ENCODE data around the gene PIGV.

The PIGV gene

DNA sequence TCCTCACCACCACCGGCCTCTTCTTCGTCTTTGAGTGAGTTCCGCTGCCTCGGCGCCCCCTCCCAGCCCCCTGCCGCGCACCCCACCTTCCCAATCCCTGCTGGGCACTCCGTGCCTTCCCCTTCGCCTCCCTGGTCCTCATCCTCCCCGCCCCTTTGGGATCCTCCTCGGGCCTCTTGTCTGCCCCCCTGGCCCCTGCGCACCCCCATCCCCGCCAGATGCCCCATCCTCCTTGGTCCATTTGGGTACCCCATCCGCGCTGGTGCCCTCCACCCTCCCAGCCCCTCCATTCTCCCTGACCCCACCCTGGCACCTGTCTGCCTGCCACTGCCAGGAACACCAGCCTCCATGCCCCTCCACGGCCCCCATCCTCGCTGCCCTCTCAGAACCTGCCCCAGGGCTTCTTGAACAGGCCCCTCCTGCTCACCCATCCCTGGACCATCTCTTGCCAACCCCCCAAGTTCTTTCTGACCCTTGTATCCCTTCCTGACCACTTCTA lies 39.4 kb downstream of the PIGV start:
- H3K27ac ChIP-seq = peak overlapping the region; percentile 71
- TF ChIP-seq ZFX (IDR thresholded peaks at IDR 0.05; ENCODE audit: borderline replicate concordance) = no peak
- TF ChIP-seq, protein P1, sequence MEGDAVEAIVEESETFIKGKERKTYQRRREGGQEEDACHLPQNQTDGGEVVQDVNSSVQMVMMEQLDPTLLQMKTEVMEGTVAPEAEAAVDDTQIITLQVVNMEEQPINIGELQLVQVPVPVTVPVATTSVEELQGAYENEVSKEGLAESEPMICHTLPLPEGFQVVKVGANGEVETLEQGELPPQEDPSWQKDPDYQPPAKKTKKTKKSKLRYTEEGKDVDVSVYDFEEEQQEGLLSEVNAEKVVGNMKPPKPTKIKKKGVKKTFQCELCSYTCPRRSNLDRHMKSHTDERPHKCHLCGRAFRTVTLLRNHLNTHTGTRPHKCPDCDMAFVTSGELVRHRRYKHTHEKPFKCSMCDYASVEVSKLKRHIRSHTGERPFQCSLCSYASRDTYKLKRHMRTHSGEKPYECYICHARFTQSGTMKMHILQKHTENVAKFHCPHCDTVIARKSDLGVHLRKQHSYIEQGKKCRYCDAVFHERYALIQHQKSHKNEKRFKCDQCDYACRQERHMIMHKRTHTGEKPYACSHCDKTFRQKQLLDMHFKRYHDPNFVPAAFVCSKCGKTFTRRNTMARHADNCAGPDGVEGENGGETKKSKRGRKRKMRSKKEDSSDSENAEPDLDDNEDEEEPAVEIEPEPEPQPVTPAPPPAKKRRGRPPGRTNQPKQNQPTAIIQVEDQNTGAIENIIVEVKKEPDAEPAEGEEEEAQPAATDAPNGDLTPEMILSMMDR (IDR thresholded peaks at IDR 0.05) = no peak

DNA sequence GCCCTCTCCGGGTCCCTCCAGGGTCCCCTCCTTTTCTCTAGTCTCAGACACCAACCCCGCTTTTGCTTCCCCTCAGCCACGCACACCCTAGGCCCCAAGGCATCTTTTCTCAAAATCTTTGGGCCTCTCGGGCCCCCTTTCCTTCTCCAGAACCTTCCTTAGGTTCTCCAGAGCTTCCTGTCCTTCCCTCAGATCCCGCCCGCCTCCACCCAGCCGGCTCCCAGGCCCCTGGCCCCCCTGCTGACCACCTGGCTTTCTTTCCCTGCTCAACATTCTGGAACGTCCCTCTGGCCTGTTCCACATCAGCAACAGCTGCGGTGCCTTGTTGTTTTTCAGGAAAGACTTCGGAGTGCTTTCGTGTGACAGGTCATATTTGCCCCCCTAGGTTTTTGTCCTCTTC lies 39.9 kb downstream of the PIGV start:
- no peak for TF ChIP-seq ZFX (IDR thresholded peaks at IDR 0.05; ENCODE audit: borderline replicate concordance)
- TF ChIP-seq, protein P1 (IDR thresholded peaks at IDR 0.05) = no peak
- peak overlapping the region; percentile 71; the same call in 1 of the 2 replicates for H3K27ac ChIP-seq

DNA sequence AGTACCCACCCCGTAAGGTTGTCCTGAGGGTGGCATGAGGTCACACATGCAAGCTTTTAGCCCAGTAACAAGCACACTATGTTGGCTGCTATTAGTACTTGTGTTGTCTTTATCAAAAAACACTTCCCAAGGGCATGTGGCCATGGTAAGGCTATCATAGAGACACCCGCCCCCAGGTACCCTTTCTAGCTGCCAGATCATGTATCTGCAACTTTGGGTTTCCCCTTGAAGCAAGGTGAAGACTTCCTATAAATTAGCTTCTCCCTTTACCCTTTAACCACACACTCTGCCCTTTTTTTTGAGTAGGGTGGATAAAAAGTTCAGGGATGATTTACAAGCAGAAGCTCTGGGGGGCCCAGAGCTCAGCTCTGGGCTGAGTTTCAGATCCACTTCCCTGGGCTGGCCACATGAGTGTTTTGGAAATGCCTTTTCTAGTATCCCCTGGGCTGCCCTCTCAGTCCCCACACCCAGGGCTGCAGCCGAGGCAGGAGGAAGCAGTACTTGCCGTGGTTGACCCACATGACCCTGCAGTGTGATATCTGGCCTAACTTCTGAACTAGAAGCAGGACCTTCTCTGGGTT lies 40.8 kb downstream of the PIGV start:
- TF ChIP-seq, protein P1 (IDR thresholded peaks at IDR 0.05) = no peak
- TF ChIP-seq ZFX (IDR thresholded peaks at IDR 0.05; ENCODE audit: borderline replicate concordance) = no peak
- no peak overlapping the region for H3K27ac ChIP-seq

DNA sequence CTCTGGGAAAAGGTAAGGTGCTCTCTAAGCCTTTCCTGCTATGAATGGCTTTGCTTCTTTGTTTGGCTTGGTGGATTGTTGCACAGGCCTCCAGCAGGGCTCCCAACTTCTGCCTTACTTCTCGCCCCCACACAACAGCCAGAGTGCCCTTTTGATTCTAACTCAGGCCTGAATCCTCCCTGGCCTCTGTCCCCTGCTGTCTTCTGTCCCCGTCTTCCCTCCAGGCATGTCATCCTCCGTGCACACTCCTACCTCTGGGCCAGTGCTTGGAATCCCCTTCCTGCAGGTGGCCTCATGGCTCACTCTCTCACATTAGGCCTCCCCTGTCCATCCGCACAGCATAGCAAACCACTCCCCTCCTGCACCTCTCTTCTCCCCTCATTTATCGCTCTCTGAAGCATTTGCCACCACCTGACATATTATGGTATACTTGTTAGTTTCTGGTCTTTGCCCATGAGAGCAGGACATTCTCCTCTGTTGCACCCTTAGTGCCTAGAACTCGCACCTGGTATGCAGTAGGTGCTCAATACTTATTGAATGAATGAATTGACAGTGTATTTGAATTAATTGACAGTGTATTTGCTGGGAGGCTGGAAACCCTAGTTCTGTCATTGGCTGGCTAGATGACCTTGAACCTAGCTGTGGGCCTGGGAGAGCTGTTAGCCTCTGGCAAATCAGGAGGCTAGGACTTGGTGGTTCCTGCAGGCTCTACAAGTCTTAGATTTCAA lies 41.6 kb downstream of the PIGV start:
- no peak overlapping the region for H3K27ac ChIP-seq

GRCh38 chr1:26831059-26831458 lies 43.3 kb downstream of the PIGV start:
- 0 out of 2 replicates have a peak overlapping the region, but pooled peaks have one; percentile 2 for H3K27ac ChIP-seq

More for the DNA sequence above, 41.6 kb downstream of the PIGV start:
- TF ChIP-seq, protein P1 (IDR thresholded peaks at IDR 0.05) = no peak
- TF ChIP-seq ZFX (IDR thresholded peaks at IDR 0.05; ENCODE audit: borderline replicate concordance) = no peak

GRCh38 chr1:26831546-26832248 lies 43.9 kb downstream of the PIGV start:
- 0 out of 2 replicates have a peak overlapping the region, but pooled peaks have one; percentile 2 for H3K27ac ChIP-seq

More at GRCh38 chr1:26831059-26831458, 43.3 kb downstream of the PIGV start:
- TF ChIP-seq, protein P1 (IDR thresholded peaks at IDR 0.05) = no peak
- no peak for TF ChIP-seq ZFX (IDR thresholded peaks at IDR 0.05; ENCODE audit: borderline replicate concordance)

More at GRCh38 chr1:26831546-26832248, 43.9 kb downstream of the PIGV start:
- TF ChIP-seq ZFX (IDR thresholded peaks at IDR 0.05; ENCODE audit: borderline replicate concordance) = no peak
- TF ChIP-seq, protein P1 (IDR thresholded peaks at IDR 0.05) = no peak
